Stimulated activated CD4-positive, alpha-beta T cell treated with anti-CD3 and anti-CD28 coated beads, Interleukin-1b, Interleukin-23, amount 100 ng/mL, for 4 hours (primary cell): ENCODE measurements around the gene REXO5.
"Not testable (repeated sequence)": the region's sequence is repeated elsewhere in the genome, so short reads cannot be mapped to it uniquely, and the experiment has no call there.

Experiments used
- DNase-seq, 2 donors: peaks; one replicate each; pipeline ENCODE4 v3.0.0-alpha.2; 2020; ENCODE audit warnings: low read depth in 2 of 2

The REXO5 gene

GRCh38 chr16:20850981-20851380 is 44.7 kb downstream of the REXO5 start:
- no peak for DNase-seq

DNA sequence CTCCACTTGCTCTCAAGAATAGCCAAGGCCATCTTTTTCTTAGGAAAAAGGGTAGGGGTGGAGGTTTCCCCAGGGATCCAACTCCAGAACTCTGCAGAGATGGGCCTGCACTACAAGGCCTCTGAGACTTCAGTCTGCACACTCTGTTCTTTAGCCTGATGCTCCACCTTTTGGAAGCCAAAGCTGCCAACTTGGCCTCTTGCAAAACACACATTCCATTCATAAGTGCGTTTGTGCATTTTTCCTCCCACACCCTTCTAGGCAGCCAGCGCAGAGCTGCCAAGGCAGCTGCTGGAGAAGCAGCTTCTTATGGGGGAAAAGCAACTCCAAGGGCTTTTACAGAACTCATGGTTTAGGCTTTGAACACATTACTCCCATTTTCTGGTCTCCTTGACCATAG is 45.3 kb downstream of the REXO5 start:
- DNase-seq: no peak

GRCh38 chr16:20853143-20853542 is 46.8 kb downstream of the REXO5 start:
- no peak for DNase-seq

- DNase-seq: no peak
Measured at GRCh38 chr16:20853981-20854620, 47.8 kb downstream of the REXO5 start.

DNA sequence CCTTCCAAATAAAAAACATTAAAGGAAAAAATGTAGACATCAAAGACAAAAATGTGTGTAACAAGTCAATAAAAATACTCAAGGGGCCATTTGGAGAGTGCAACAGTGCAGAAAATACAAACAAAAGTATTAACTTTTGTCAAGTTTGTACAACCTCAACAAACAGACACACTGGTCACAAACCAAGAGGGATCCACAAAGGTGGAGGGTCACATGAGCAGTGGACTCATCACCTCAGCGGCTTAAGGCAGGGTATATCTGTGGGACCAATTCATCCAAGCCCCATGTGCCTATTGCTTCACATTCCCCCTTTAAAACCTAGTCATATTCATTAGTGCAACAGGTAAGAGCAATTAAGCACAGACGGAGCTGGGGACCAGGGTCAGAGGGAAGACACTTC is 48.6 kb downstream of the REXO5 start:
- DNase-seq: no peak

- no peak for DNase-seq
Measured at GRCh38 chr16:20857281-20857680, 51.0 kb downstream of the REXO5 start.

DNA sequence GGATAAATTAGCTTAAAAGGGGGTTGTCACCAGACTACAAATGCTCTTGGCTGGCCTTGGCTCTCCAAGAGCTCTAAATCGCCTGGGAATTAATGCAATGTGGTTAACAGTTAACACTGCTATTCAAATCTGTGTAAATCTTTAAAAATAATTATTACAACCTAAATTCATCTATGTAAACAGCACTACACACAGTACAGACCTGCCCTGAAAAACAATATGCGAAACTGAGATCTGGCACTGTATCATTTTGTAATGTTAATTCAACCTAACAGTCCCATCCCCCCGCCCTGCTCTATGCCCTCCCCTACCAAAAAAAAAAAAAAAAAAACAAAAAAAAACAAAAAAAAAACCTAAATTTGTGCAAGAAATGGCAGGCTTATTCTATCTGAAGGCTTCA is 52.9 kb downstream of the REXO5 start:
- no peak for DNase-seq

DNA sequence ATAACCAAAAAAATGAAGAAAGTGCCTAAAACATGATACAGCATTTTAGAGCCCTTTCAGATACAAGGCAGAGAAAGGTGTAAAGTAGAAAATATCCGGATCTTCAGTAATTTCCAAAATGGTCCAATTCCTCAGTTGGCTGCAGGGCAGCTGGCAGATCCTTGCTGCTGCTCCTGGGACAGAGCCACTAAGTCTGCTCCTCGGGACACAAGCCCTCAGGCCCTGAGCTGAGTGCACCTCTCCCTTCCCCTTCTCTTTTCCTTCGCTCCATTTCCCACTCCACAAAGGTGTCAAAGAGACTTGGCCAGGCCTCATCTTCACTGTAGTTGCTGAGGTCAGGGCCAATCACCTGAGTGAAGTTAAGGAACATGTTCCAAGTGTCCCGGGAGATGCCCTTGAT is 53.4 kb downstream of the REXO5 start:
- DNase-seq: no peak

DNA sequence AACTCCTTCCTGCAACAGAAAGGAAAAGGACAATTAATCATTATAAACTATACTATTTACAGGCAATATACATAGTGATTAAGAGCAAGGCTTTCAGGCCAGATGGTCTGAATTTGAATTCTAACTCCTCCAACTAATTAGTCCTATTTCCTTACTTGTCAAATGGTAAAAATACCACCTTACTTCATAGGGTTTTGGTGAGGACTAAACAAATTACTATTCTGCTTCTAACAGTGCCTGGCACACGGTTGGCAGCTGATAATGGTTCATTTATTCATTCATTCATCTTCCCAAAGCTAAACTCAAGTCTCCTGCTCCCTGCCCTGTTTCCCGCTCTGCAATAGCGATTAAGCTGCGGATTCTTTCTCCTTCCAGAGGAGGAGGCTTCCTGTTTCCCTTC is 54.0 kb downstream of the REXO5 start:
- DNase-seq: no peak

DNA sequence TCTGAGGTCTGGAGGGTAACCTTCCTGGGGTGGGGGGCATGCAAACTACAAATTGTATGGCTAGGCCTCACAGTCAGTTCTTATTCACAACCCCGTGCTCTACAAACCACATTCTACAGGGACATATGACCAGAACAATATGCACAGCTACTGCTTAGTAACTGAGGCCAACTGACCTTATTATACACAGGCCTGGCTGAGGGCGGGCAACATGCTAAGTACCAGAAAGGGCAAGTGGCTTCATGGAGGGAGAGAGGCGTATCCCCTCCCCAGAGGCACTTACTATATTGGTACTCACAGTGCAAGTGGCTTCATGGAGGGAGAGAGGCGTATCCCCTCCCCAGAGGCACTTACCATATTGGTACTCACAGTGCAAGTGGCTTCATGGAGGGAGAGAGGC is 54.7 kb downstream of the REXO5 start:
- not testable (repeated sequence) for DNase-seq

GRCh38 chr16:20862162-20862960 is 56.0 kb downstream of the REXO5 start:
- DNase-seq: no peak

DNA sequence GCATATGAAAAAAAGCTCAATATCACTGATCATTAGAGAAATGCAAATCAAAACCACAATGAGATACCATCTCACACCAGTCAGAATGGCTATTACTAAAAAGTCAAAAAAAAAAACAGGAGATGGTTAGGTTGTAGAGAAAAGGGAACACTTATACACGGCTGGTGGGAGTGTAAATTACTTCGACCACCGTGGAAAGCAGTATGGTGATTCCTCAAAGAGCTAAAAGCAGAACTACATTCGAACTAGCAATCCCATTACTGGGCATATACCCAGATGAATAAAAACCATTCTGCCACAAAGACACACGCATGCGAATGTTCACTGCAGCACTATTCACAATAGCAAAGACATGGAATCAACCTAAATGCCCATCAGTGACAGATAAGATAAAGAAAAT is 58.0 kb downstream of the REXO5 start:
- DNase-seq: not testable (repeated sequence)

- no peak for DNase-seq
Measured at GRCh38 chr16:20865420-20866131, 59.2 kb downstream of the REXO5 start.

- DNase-seq: no peak
Measured at GRCh38 chr16:20866145-20866772, 59.9 kb downstream of the REXO5 start.

GRCh38 chr16:20866801-20867200 is 60.5 kb downstream of the REXO5 start:
- DNase-seq: no peak

DNA sequence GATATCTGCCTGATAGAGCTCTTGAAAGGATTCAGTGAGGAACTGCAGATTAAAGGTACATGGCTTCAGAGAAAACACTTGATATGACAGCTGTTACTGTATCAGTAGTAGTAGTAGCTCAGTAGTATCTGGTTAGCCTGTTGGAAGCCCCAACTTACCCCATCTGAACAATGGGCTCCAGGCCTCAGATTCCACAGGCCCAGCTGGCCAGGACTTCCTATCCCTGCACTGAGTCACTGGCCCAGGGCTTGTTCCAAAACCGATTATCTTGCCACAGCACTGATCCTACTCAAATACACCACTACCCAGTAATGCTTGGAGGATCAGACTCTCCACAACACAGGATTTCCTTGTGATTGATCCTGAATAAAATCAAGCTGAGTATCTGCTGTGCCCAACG is 61.3 kb downstream of the REXO5 start:
- DNase-seq: no peak

DNA sequence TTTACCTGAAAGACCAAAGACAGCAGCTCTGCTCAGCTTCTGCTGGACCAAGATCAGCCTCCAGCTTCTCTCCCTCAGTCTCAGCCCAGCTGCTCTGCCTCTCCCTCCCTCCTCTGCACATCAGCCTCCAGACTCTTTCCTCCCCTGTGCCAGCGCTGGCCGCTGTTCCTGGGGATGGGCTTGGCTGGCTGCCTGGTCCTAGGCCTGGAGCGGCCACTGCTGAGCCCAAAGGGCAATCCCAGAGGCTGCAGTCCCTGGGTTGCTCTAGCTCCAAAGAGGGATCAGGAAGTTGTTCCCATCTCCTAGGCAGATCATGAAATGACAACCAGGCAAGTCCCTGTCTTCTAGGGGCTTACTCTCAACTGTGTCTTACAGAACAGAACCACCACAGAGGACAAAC is 62.6 kb downstream of the REXO5 start:
- no peak for DNase-seq

DNA sequence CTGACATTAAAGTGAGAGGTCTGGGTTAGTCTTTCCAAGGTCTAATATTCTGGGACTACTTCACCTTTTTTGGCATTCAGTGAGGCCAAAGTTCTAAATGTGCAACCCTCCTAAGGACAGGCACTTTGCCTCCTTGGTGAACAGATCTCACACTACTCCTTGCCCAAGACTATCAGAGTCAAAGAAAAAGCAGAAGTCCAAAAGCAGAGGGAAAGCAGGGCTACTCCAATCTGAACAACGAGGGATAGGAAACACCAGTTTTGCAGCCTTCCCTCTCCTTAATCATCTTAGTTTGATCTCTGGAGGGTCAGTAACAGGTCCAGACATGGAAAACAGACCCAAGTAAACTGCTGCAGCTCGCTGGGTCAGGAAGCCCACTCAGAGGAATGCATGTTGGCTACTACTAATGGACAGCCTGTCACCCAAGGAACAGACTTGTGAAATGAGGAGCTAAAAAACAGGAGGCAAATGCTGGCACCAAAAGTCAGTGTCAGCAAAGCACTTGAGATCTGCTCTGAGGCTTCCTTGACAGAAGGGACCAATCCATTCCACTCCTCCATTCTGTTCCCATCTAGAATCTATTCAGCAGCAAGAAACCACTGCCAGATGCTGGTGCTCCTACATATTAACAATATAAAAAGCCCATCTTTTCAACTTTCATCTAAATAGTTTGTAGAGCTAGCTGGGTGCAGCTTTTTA is 63.9 kb downstream of the REXO5 start:
- no peak for DNase-seq

DNA sequence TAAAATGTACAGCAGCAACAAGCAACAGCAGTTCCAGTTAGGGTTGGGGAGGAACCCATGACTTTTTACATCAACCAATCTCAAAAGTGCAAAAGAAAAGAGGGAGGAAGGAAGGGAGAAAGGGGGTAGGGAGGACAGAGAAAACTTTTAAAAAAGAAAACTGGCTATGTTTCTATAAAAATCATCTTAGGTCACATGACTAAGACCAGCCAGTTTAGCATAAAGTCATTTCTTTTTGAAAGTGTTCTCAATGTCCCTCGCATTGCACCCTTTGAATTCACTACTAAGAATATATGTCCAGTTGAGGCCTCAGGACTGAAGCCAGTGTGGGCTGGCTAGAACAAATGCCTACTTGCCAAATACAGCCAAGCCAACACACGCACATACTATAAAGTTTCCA is 64.9 kb downstream of the REXO5 start:
- DNase-seq: no peak

DNA sequence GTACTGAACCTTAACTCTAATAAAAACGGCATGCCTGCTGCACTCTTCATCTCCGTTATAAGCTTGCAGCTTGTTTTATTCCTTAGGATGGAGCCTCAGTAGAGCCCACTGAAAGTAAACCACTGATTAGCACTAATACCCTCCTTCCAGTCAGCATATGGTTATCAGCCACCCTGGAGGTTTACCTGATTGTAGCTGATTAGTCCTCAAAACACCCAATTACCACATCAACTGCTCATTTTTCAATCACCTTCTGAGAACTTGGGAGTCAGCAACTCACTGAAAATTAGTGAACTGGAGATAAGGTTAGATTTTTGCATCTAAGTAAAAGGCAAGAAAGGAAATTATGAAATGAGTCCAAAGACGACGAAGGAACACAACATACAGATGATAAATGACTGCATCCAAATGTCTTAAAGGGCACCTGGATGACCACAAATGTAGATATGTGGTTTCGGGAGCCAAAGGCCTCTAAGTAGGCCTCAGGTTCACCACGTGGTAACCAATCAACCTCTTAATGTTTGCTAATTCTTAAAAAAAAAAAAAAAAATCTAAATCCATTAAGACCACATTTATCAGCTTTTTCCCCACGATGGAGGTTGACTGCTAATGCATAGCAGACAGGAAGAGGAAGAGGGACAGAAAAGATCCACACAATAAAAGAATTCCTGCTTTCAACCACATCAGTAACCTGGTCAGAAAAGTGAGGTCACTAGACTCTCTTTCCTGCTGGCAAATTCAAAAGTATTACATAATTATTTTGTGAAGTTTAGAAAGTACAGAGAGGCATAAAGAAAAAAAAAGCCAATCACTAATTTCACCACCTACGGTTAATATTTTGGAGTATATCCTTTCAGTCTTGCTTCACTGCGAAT is 65.9 kb downstream of the REXO5 start:
- DNase-seq: no peak

DNA sequence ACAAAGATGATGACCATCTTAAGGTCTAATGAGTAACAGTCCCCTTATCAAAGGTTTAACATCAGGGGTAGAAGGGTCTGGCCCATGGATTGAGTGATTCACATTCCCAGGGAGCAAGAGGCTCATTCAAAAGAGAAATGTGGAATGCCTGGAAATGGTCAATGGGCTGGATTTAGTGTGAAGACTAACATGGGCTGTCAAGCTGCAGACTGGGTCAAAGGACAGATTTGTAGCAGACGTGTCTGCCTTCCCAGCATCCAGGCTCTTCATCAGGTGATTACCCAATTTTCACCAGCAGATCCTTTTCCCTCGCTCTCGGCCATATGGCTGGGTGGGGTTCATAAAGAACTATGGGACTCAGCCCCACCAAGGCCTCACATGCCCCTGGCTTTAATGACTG is 67.0 kb downstream of the REXO5 start:
- DNase-seq: no peak
